GM19397 (cell line): ENCODE measurements around the gene MAP2K5.

Source experiments
- ATAC-seq: cut with Tn5 transposase; IDR thresholded peaks from one replicate; pipeline ENCODE4 v1.9.1; 2021; ENCODE audit warnings: mild to moderate bottlenecking, moderate library complexity; ENCODE audit not compliant: unreplicated experiment

Gene MAP2K5

GRCh38 chr15:67717776-67718175 is 175.3 kb downstream of the MAP2K5 start:
- no peak for ATAC-seq

- ATAC-seq, result no peak
These were observed 176.9 kb downstream of the MAP2K5 start for GRCh38 chr15:67719330-67719959.

GRCh38 chr15:67720556-67721175 is 178.2 kb downstream of the MAP2K5 start:
- ATAC-seq, result no peak

- no peak for ATAC-seq
These were observed 179.7 kb downstream of the MAP2K5 start for GRCh38 chr15:67722030-67722817.

- no peak for ATAC-seq
These were observed 181.0 kb downstream of the MAP2K5 start for GRCh38 chr15:67723294-67724024.

GRCh38 chr15:67724691-67725375 is 182.3 kb downstream of the MAP2K5 start:
- ATAC-seq, result no peak

- no peak for ATAC-seq
These were observed 187.6 kb downstream of the MAP2K5 start for GRCh38 chr15:67730135-67730534.

GRCh38 chr15:67731112-67731721 is 188.7 kb downstream of the MAP2K5 start:
- ATAC-seq, result no peak

- ATAC-seq, result no peak
These were observed 189.7 kb downstream of the MAP2K5 start for GRCh38 chr15:67732164-67732563.

- no peak for ATAC-seq
These were observed 190.3 kb downstream of the MAP2K5 start for GRCh38 chr15:67732671-67733374.

GRCh38 chr15:67735896-67736295 is 193.4 kb downstream of the MAP2K5 start:
- no peak for ATAC-seq

- ATAC-seq, result no peak
These were observed 194.3 kb downstream of the MAP2K5 start for GRCh38 chr15:67736810-67737209.

- no peak for ATAC-seq
These were observed 195.6 kb downstream of the MAP2K5 start for GRCh38 chr15:67738056-67738455.

- ATAC-seq, result no peak
These were observed 197.9 kb downstream of the MAP2K5 start for GRCh38 chr15:67740405-67740804.

- no peak for ATAC-seq
These were observed 198.8 kb downstream of the MAP2K5 start for GRCh38 chr15:67741308-67741707.

GRCh38 chr15:67743558-67743957 is 201.1 kb downstream of the MAP2K5 start:
- ATAC-seq, result no peak

- no peak for ATAC-seq
These were observed 202.0 kb downstream of the MAP2K5 start for GRCh38 chr15:67744331-67745072.

- ATAC-seq, result no peak
These were observed 202.8 kb downstream of the MAP2K5 start for GRCh38 chr15:67745073-67746006.
